GM12865 (cell line): ENCODE results near the gene SCNM1.

Experiments used
- DNase-seq: peaks from one replicate; pipeline ENCODE4 v3.0.0; 2010; ENCODE audit warnings: low read depth
- H3K4me3 ChIP-seq: 2 replicates; pipeline ENCODE4 v1.5.1; 2011; ENCODE audit warnings: mild to moderate bottlenecking, low read depth, low read length, control low read depth
- CTCF ChIP-seq: IDR thresholded peaks from 2 replicates; pipeline ENCODE4 v1.5.1; 2011; ENCODE audit warnings: low read length, control low read depth, low read depth, inconsistent platforms; ENCODE audit not compliant: insufficient read depth; ENCODE audit errors: missing control alignments

Gene SCNM1, protein sequence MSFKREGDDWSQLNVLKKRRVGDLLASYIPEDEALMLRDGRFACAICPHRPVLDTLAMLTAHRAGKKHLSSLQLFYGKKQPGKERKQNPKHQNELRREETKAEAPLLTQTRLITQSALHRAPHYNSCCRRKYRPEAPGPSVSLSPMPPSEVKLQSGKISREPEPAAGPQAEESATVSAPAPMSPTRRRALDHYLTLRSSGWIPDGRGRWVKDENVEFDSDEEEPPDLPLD

GRCh38 chr1:151165738-151166504 lies at the start of gene SCNM1, which contains the start of gene LYSMD1:
Gene SCNM1 (plus strand): TSS chr1:151166144. CDS start chr1:151166153, 9 bp downstream.
Gene LYSMD1 (minus strand): TSS chr1:151165902. CDS start chr1:151165258, 644 bp downstream.
- peak; percentile 99 for DNase-seq
- TF ChIP-seq CTCF = no peak
- peak within 1 kb of the TSS; percentile 98 for H3K4me3 ChIP-seq

GRCh38 chr1:151124763-151125403 lies 41.1 kb upstream of the SCNM1 start:
- TF ChIP-seq CTCF = no peak
- no peak for DNase-seq
- no peak overlapping the region for H3K4me3 ChIP-seq

DNA sequence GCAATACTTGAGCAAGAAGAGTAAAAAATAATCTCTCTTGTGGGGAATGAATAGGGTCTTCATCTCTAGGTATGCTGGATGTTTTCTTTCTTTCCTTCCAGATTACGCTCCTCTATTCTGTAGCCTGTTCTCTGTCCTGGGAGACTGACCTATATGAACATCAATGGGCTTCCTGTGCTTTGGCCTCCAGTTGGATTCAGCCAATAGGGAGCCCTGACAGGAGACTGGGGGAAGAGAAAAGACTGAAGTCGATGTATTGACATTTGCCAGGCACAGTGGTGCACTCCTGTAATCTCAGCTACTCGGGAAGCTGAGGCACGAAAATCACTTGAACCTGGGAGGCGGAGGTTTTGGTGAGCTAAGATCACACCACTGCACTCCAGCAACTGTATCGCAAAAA lies 37.1 kb upstream of the SCNM1 start:
- H3K4me3 ChIP-seq = no peak overlapping the region
- no peak for TF ChIP-seq CTCF
- DNase-seq = no peak

DNA sequence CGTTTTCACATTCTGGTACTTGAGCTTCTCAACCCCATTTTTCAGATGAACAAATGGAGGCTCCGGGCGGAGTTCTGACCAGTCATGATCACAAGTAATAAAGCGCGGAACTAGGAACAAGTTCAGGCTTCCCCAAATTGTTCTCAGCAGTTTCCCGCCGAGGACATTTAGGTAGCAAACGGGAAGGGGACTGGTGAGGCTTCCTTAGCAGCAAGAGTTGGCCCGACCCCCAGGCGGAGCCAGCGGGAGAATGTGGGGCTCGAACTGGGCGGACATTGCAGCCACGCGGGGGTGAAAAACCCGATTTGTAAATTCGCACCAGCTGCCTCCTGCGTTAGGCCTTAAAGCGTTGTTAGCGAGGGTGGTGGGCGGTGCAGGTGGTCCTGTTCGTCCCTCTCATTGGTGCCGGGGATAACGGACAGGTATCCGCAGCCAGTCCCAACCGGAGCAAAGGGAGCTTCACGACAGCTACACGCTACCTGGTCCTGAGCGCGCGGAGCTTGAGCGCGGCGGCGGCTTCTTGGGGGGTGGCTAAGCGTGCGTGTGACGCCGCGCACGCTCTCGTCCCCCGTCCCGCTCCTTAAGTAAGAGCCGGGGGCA lies 34.9 kb upstream of the SCNM1 start:
- TF ChIP-seq CTCF = no peak
- DNase-seq = peak; percentile 90
- H3K4me3 ChIP-seq = peak overlapping the region; percentile 44

DNA sequence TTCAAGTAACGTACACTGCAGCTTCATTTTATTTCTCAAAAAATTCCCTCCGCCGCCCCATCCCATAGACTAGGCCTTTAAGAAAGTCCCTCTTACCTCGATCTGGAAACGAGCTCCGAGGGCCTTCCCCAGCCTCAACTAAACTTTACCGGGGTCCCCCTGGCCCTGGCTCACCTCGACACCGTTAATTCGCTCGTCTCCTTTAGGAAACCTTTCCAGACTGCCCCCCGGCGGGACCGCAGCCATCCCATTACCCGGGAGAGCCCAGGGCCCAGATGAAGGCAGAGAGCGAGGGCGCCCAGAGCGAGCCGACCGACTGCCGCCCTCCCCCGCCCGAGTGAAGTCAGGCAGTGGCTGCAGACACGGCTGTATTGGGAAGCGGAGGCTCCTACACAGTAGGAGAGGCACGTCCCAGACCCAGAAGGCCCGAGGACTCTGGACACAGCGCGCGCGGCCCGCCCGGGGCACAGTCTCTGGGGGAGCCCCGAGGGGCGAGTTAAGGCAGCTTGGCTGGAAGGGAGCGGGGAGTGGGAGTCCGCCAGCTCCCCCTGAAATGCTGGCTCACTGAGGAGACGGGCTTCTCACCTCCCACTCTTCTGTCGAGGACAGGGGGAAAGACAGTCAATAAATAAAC lies 34.1 kb upstream of the SCNM1 start:
- H3K4me3 ChIP-seq = peak overlapping the region; percentile 41
- peak; percentile 9 for DNase-seq
- no peak for TF ChIP-seq CTCF

- no peak for TF ChIP-seq CTCF
- H3K4me3 ChIP-seq = no peak overlapping the region
- DNase-seq = no peak
Observed at GRCh38 chr1:151132335-151133017, 33.5 kb upstream of the SCNM1 start.
